GM12801 (cell line): ENCODE data around the gene RBM15.

Source experiments
- CTCF ChIP-seq: IDR thresholded peaks from one replicate; pipeline ENCODE4 v1.5.1; 2011; ENCODE audit warnings: control low read depth; ENCODE audit not compliant: insufficient read length; ENCODE audit errors: extremely low read depth

Gene RBM15

GRCh38 chr1:110356379-110356778 is 17.2 kb downstream of the RBM15 start:
- TF ChIP-seq CTCF = no peak

GRCh38 chr1:110360431-110360830 is 21.3 kb downstream of the RBM15 start:
- TF ChIP-seq CTCF = no peak

GRCh38 chr1:110361856-110362255 is 22.7 kb downstream of the RBM15 start:
- TF ChIP-seq CTCF = no peak

- TF ChIP-seq CTCF = no peak
Measured at GRCh38 chr1:110364221-110364620, 25.0 kb downstream of the RBM15 start.

- TF ChIP-seq CTCF = no peak
Measured at GRCh38 chr1:110370827-110371226, 31.6 kb downstream of the RBM15 start.

- TF ChIP-seq CTCF = no peak
Measured at GRCh38 chr1:110375490-110375889, 36.3 kb downstream of the RBM15 start.

GRCh38 chr1:110380672-110381283 is 41.6 kb downstream of the RBM15 start:
- no peak for TF ChIP-seq CTCF
